ENCODE data around the gene THUMPD3.

THUMPD3 gene

DNA sequence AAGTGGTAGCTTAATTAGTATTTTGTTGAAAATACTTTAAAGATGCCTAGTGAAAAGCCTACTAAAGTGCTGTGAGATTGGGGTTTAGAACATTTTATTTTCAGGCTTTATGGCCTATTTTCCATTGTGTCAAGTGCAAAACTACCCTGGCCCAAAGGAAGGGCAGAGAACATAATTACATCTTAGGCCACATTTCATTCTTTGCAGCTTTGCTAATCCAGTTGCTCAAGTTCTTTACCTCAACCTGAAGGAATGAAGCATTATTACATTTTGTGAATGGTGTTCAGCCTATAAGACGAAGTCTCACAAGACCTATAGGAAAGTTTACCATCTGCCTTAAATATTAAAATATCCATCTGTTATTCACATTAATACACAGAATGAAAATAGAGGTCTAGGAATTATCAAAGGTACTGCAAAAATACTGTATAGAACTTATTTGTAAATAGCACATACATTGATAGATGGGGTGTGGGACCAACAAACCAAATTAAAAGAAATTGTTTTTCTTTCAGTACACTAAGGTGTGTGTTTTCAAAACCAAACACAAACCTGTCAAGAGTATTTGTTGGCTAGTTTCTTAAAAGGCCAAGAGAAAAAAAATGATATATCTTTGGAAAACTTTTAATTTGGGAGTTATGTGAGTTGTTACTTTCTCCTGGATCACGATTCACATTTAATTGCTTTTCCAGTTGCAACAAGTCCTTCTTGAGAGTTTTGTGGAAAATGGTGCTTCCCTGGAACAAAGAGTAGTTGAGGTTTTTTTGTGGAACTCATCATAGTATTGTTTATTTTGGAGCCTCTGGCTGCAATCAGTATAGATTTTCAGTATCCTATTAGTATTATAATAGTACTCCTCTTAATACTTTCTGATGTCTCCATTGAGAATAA lies 22.6 kb downstream of the THUMPD3 start:
- Histone ChIP-seq H3K4me1 (ENCODE audit: control insufficient read depth, low read length) (no peaks in the 10 kb centered on the region), H3F3A (ENCODE audit: control insufficient read depth, insufficient read depth) (peaks cover 83% of the 10 kb centered on the region), H3K27me3 (ENCODE audit: control insufficient read depth, low read length) (no peaks in the 10 kb centered on the region), H3K9me2 (replicated peaks; ENCODE audit: control insufficient read depth, low read length) (no peaks in the 10 kb centered on the region), H3K79me2 (ENCODE audit: control insufficient read depth, low read length) (peaks cover 17% of the 10 kb centered on the region), H4K20me1 (ENCODE audit: control insufficient read depth, insufficient read depth, low read depth, low read length) (peaks cover 3% of the 10 kb centered on the region), H3K4me2 (ENCODE audit: low read length) (no peak overlapping the region), H3K36me3 (ENCODE audit: control insufficient read depth, low read length) (peaks cover 88% of the 10 kb centered on the region), H3K9me3 (ENCODE audit: control insufficient read depth, insufficient read depth, low read length) (no peaks in the 10 kb centered on the region), H3K4me3 (ENCODE audit: low read length) (no peak overlapping the region), H3K27ac (ENCODE audit: low read depth, low read length) (no peak overlapping the region)
- TF ChIP-seq EZH2phosphoT487 (IDR thresholded peaks at IDR 0.05; ENCODE audit: borderline replicate concordance, low read length) = no peak
- TF ChIP-seq, protein P1, sequence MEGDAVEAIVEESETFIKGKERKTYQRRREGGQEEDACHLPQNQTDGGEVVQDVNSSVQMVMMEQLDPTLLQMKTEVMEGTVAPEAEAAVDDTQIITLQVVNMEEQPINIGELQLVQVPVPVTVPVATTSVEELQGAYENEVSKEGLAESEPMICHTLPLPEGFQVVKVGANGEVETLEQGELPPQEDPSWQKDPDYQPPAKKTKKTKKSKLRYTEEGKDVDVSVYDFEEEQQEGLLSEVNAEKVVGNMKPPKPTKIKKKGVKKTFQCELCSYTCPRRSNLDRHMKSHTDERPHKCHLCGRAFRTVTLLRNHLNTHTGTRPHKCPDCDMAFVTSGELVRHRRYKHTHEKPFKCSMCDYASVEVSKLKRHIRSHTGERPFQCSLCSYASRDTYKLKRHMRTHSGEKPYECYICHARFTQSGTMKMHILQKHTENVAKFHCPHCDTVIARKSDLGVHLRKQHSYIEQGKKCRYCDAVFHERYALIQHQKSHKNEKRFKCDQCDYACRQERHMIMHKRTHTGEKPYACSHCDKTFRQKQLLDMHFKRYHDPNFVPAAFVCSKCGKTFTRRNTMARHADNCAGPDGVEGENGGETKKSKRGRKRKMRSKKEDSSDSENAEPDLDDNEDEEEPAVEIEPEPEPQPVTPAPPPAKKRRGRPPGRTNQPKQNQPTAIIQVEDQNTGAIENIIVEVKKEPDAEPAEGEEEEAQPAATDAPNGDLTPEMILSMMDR (IDR thresholded peaks at IDR 0.05; ENCODE audit: low read depth, low read length, poor library complexity, severe bottlenecking) = no peak

DNA sequence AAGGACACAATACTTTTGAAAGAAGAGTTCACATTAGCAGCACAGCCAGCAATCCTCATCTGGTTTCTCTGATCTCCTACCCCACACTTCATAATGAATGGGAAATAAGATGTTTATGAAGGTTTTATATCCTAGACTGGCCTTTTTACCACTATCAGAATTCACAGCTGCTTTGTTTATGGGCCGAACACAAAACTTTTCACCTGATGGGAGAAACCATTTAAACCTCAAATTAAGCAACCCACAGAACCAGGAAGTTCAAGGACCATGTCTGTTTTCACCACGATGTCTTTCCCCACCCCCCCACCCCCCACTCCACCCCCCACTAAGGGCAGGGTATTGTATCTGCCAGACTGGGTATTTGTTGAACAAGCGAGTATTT lies 23.2 kb downstream of the THUMPD3 start:
- Histone ChIP-seq H3K4me3 (ENCODE audit: low read length) (no peak overlapping the region), H3K27me3 (ENCODE audit: control insufficient read depth, low read length) (no peaks in the 10 kb centered on the region), H3K36me3 (ENCODE audit: control insufficient read depth, low read length) (peaks cover 91% of the 10 kb centered on the region), H4K20me1 (ENCODE audit: control insufficient read depth, insufficient read depth, low read depth, low read length) (peaks cover 6% of the 10 kb centered on the region), H3F3A (ENCODE audit: control insufficient read depth, insufficient read depth) (peaks cover 79% of the 10 kb centered on the region), H3K79me2 (ENCODE audit: control insufficient read depth, low read length) (peaks cover 24% of the 10 kb centered on the region), H3K9me2 (replicated peaks; ENCODE audit: control insufficient read depth, low read length) (no peaks in the 10 kb centered on the region), H3K4me1 (ENCODE audit: control insufficient read depth, low read length) (no peaks in the 10 kb centered on the region), H3K27ac (ENCODE audit: low read depth, low read length) (no peak overlapping the region), H3K9me3 (ENCODE audit: control insufficient read depth, insufficient read depth, low read length) (no peaks in the 10 kb centered on the region), H3K4me2 (ENCODE audit: low read length) (no peak overlapping the region)
- TF ChIP-seq, protein P1 (IDR thresholded peaks at IDR 0.05; ENCODE audit: low read depth, low read length, poor library complexity, severe bottlenecking) = no peak
- TF ChIP-seq EZH2phosphoT487 (IDR thresholded peaks at IDR 0.05; ENCODE audit: borderline replicate concordance, low read length) = no peak

DNA sequence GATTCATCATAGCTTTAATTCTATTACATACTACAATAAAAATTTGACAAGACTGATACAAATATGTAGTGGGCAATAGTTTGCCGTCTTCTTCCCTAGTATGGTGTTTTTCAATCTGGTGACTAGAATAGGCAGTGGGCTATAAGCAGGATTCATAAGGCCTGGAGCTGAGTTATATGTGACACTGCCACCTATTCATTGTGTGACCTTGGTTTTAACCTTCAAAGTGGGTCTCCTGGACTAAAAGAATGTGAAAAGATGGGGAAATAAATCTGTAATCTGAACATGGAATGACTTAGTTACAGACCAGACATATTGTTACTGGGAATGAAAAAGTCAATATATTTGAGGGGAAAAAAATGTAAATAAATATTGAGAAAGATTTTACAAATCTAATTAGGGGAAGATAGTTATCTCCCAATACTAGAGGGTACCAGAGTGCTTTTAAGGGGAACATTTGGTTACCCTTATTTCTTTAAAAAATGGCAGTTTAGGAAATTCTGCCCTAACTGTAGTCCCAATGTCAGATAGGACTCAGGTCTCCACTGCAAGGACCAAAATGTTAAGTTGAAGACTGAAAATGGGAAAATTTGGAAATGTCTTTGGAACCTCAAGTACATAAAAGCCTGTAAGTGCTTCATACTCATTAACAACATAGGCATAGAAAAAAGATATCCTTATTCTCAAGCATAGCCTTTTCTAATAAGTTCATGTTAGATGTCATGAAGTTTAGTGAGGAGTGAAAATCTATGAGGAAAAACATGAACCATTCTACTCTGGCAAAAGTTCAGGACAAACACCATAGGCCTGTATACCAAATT lies 23.9 kb downstream of the THUMPD3 start:
- Histone ChIP-seq H3K4me3 (ENCODE audit: low read length) (no peak overlapping the region), H3K79me2 (ENCODE audit: control insufficient read depth, low read length) (peaks cover 30% of the 10 kb centered on the region), H3K4me2 (ENCODE audit: low read length) (no peak overlapping the region), H3K27ac (ENCODE audit: low read depth, low read length) (no peak overlapping the region), H4K20me1 (ENCODE audit: control insufficient read depth, insufficient read depth, low read depth, low read length) (peaks cover 11% of the 10 kb centered on the region), H3K9me3 (ENCODE audit: control insufficient read depth, insufficient read depth, low read length) (no peaks in the 10 kb centered on the region), H3F3A (ENCODE audit: control insufficient read depth, insufficient read depth) (peaks cover 76% of the 10 kb centered on the region), H3K27me3 (ENCODE audit: control insufficient read depth, low read length) (no peaks in the 10 kb centered on the region), H3K36me3 (ENCODE audit: control insufficient read depth, low read length) (peaks cover 93% of the 10 kb centered on the region), H3K4me1 (ENCODE audit: control insufficient read depth, low read length) (no peaks in the 10 kb centered on the region), H3K9me2 (replicated peaks; ENCODE audit: control insufficient read depth, low read length) (no peaks in the 10 kb centered on the region)
- no peak for TF ChIP-seq EZH2phosphoT487 (IDR thresholded peaks at IDR 0.05; ENCODE audit: borderline replicate concordance, low read length)
- TF ChIP-seq, protein P1 (IDR thresholded peaks at IDR 0.05; ENCODE audit: low read depth, low read length, poor library complexity, severe bottlenecking) = no peak

Data from DOHH2 (cell line).